H9 (cell line): Measurements from ENCODE around the gene TCF7L2. TPM values are rescaled to one million over a fixed set of nuclear protein-coding genes. Genes with fewer than 3 reads are reported as not detected.

ENCODE experiments used
- DNase-seq: peaks from one replicate; pipeline ENCODE4 v3.0.0-alpha.2; 2017
- H2AFZ ChIP-seq: one replicate; pipeline ENCODE4 v1.6.1; 2013; ENCODE audit warnings: mild to moderate bottlenecking, low read length, control low read depth, moderate library complexity
- H2AK5ac ChIP-seq: 2 replicates; pipeline ENCODE4 v1.6.1; 2013; ENCODE audit warnings: low read length, control low read depth, mixed read lengths; ENCODE audit not compliant: insufficient read length
- H2BK120ac ChIP-seq: one replicate; pipeline ENCODE4 v1.6.1; 2013; ENCODE audit warnings: low read depth, mild to moderate bottlenecking, low read length, control low read depth, inconsistent platforms; ENCODE audit not compliant: poor library complexity, severe bottlenecking
- H2BK12ac ChIP-seq: 2 replicates; pipeline ENCODE4 v1.6.1; 2013; ENCODE audit warnings: low read length, control low read depth, mixed read lengths, low read depth; ENCODE audit not compliant: insufficient read length
- H2BK15ac ChIP-seq: 2 replicates; pipeline ENCODE4 v1.6.1; 2013; ENCODE audit warnings: low read depth, low read length, control low read depth
- H2BK20ac ChIP-seq: one replicate; pipeline ENCODE4 v1.6.1; 2013; ENCODE audit warnings: low read depth, mild to moderate bottlenecking, low read length, control low read depth, inconsistent platforms; ENCODE audit not compliant: poor library complexity, severe bottlenecking
- H2BK5ac ChIP-seq: 2 replicates; pipeline ENCODE4 v1.6.1; 2013; ENCODE audit warnings: low read length, control low read depth, mixed read lengths; ENCODE audit not compliant: insufficient read length
- H3K14ac ChIP-seq: 2 replicates; pipeline ENCODE4 v1.6.1; 2013; ENCODE audit warnings: low read length, control low read depth; ENCODE audit not compliant: insufficient read depth
- H3K18ac ChIP-seq: 2 replicates; pipeline ENCODE4 v1.6.1; 2013; ENCODE audit warnings: low read depth, mild to moderate bottlenecking, mixed read lengths, low read length, control low read depth; ENCODE audit not compliant: insufficient read length
- H3K23ac ChIP-seq: 2 replicates; pipeline ENCODE4 v1.6.1; 2013; ENCODE audit warnings: low read length, control low read depth, mixed read lengths, low read depth; ENCODE audit not compliant: insufficient read length
- H3K23me2 ChIP-seq: 2 replicates; pipeline ENCODE4 v1.6.1; 2013; ENCODE audit warnings: low read depth, mild to moderate bottlenecking, mixed read lengths, low read length, control low read depth; ENCODE audit not compliant: insufficient read length, poor library complexity, severe bottlenecking
- H3K27ac ChIP-seq: 2 replicates; pipeline ENCODE4 v1.5.1; 2013; ENCODE audit warnings: low read length, control low read depth, mixed read lengths, low read depth; ENCODE audit not compliant: insufficient read length
- H3K27me3 ChIP-seq: 2 replicates; pipeline ENCODE4 v1.6.1; 2013; ENCODE audit warnings: low read length, control low read depth, inconsistent platforms; ENCODE audit not compliant: insufficient read depth
- H3K4ac ChIP-seq: 2 replicates; pipeline ENCODE4 v1.6.1; 2013; ENCODE audit warnings: low read depth, mild to moderate bottlenecking, control low read depth, inconsistent platforms, low read length, moderate library complexity
- H3K4me1 ChIP-seq: 2 replicates; pipeline ENCODE4 v1.6.1; 2013; ENCODE audit warnings: low read length, control low read depth, inconsistent platforms; ENCODE audit not compliant: insufficient read depth
- H3K4me2 ChIP-seq: 2 replicates; pipeline ENCODE4 v1.6.1; 2013; ENCODE audit warnings: low read length, control low read depth, mixed read lengths; ENCODE audit not compliant: insufficient read length, insufficient read depth
- H3K56ac ChIP-seq: 2 replicates; pipeline ENCODE4 v1.6.1; 2013; ENCODE audit warnings: low read depth, mild to moderate bottlenecking, mixed read lengths, low read length, control low read depth; ENCODE audit not compliant: insufficient read length
- H3K79me1 ChIP-seq: 2 replicates; pipeline ENCODE4 v1.6.1; 2013; ENCODE audit warnings: low read depth, mild to moderate bottlenecking, moderate library complexity, low read length, control low read depth, inconsistent platforms; ENCODE audit not compliant: insufficient read depth, poor library complexity, severe bottlenecking
- H3K79me2 ChIP-seq: 2 replicates; pipeline ENCODE4 v1.6.1; 2013; ENCODE audit warnings: low read length, control low read depth, inconsistent platforms; ENCODE audit not compliant: insufficient read depth
- H3K9ac ChIP-seq: 2 replicates; pipeline ENCODE4 v1.6.1; 2013; ENCODE audit warnings: low read length, control low read depth, mixed read lengths; ENCODE audit not compliant: insufficient read length; ENCODE audit errors: extremely low read depth
- H3K9me3 ChIP-seq: one replicate; pipeline ENCODE4 v1.6.1; 2013; ENCODE audit warnings: low read depth, low read length, inconsistent platforms; ENCODE audit not compliant: control insufficient read depth
- H3T11ph ChIP-seq: one replicate; pipeline ENCODE4 v1.6.1; 2013; ENCODE audit warnings: mild to moderate bottlenecking, low read length, control low read depth, inconsistent platforms
- H4K20me1 ChIP-seq: one replicate; pipeline ENCODE4 v1.6.1; 2013; ENCODE audit not compliant: control insufficient read depth, insufficient read length, insufficient read depth
- H4K5ac ChIP-seq: 2 replicates; pipeline ENCODE4 v1.6.1; 2013; ENCODE audit warnings: low read depth, mild to moderate bottlenecking, mixed read lengths, low read length, control low read depth; ENCODE audit not compliant: insufficient read length
- H4K8ac ChIP-seq: replicated peaks from 2 replicates; pipeline ENCODE4 v1.6.1; 2013; ENCODE audit warnings: low read length, control low read depth, mixed read lengths, low read depth; ENCODE audit not compliant: insufficient read length
- H4K91ac ChIP-seq: 2 replicates; pipeline ENCODE4 v1.6.1; 2013; ENCODE audit warnings: low read depth, mild to moderate bottlenecking, moderate library complexity, mixed read lengths, low read length, control low read depth; ENCODE audit not compliant: insufficient read length
- H3K27ac Mint-ChIP-seq, 3 experiments: 2 replicates in 2 of 3; 3 replicates in 1 of 3; pipeline ENCODE4 v1.8.0; 2020 to 2021; ENCODE audit warnings: mixed read lengths in 3 of 3, mild to moderate bottlenecking in 1 of 3, moderate library complexity in 1 of 3
- H3K27me3 Mint-ChIP-seq: 2 replicates; pipeline ENCODE4 v1.8.0; 2021; ENCODE audit warnings: low read depth, mild to moderate bottlenecking, moderate library complexity, mixed read lengths
- H3K36me3 Mint-ChIP-seq, 3 experiments: 2 replicates in 2 of 3; 3 replicates in 1 of 3; pipeline ENCODE4 v1.8.0; 2020 to 2021; ENCODE audit warnings: low read depth in 3 of 3, mixed read lengths in 3 of 3; ENCODE audit not compliant: insufficient read depth in 1 of 3
- H3K4me1 Mint-ChIP-seq, 2 experiments: 2 replicates each; pipeline ENCODE4 v1.8.0; 2020; ENCODE audit warnings: mixed read lengths in 2 of 2
- H3K4me3 Mint-ChIP-seq, 2 experiments: 2 replicates in 1 of 2; 3 replicates in 1 of 2; pipeline ENCODE4 v1.8.0; 2020 to 2021; ENCODE audit warnings: mild to moderate bottlenecking in 2 of 2, mixed read lengths in 2 of 2, moderate library complexity in 1 of 2
- H3K9me3 Mint-ChIP-seq, 2 experiments: 2 replicates in 1 of 2; 3 replicates in 1 of 2; pipeline ENCODE4 v1.8.0; 2020; ENCODE audit warnings: mild to moderate bottlenecking in 2 of 2, mixed read lengths in 2 of 2, moderate library complexity in 1 of 2
- CTCF ChIP-seq: fragments of 200-600 bp; sonication (generic); conservative IDR thresholded peaks from 3 replicates; pipeline ENCODE4 v1.8.0; 2021; ENCODE audit warnings: antibody characterized with exemption, mild to moderate bottlenecking
- WGBS: extraction: QIAGEN DNeasy Blood & Tissue Kit; methylation state at CpG from one replicate; pipeline ENCODE4 v1.1.7; 2013; ENCODE audit warnings: missing lambda C conversion rate, low lambda C conversion rate, mixed read lengths; ENCODE audit not compliant: insufficient read length; ENCODE audit errors: extremely low coverage; 5-methylcytosine and 5-hydroxymethylcytosine counted together
- total RNA-seq: library from RNA; stranded (reverse); gene quantifications from 2 replicates; pipeline ENCODE4 v1.2.1, GENCODE V29; 2021

The TCF7L2 gene
- total RNA-seq, 1 experiment from 2014 or later = 71.1 TPM

- no peaks in the 10 kb centered on the region for H3K9me3 Mint-ChIP-seq
- Histone ChIP-seq H3K27me3 (no peaks in the 10 kb centered on the region), H4K5ac (no peak overlapping the region), H3K14ac (no peak overlapping the region; the same call in 1 of the 2 replicates), H3K23ac (no peak overlapping the region), H3K79me2 (peaks cover 57% of the 10 kb centered on the region; the same call in 1 of the 2 replicates), H3K9ac (no peak overlapping the region), H2BK5ac (no peak overlapping the region), H4K20me1 (no peaks in the 10 kb centered on the region), H2AK5ac (no peak overlapping the region), H3K56ac (no peak overlapping the region), H4K8ac (no peak overlapping the region), H3K79me1 (peaks cover 24% of the 10 kb centered on the region), H3K4me2 (no peak overlapping the region), H2BK12ac (no peak overlapping the region), H4K91ac (no peak overlapping the region), H2AFZ (no peak overlapping the region), H2BK120ac (no peak overlapping the region), H2BK15ac (no peak overlapping the region), H3K9me3 (no peaks in the 10 kb centered on the region), H3K4me1 (peaks cover 12% of the 10 kb centered on the region; the same call in 1 of the 2 replicates), H2BK20ac (no peak overlapping the region), H3K23me2 (no peaks in the 10 kb centered on the region), H3K27ac (no peak overlapping the region), H3K4ac (no peak overlapping the region), H3T11ph (no peak overlapping the region), H3K18ac (no peak overlapping the region)
- H3K36me3 Mint-ChIP-seq = peaks cover 0 to 30% (median 16%) of the 10 kb centered on the region in 3 experiments; a peak in 6 of 7 replicates
- no peak overlapping the region for H3K4me3 Mint-ChIP-seq
- H3K27me3 Mint-ChIP-seq = no peaks in the 10 kb centered on the region
- TF ChIP-seq CTCF = no peak
- H3K27ac Mint-ChIP-seq = peak overlapping the region in 1 of 3 experiments; percentile 69; a peak in 1 of 7 replicates
- DNase-seq = no peak
- WGBS = no CpG with 5 or more reads among the region's 2 CpGs
- H3K4me1 Mint-ChIP-seq = peaks cover 58 to 68% of the 10 kb centered on the region in 2 experiments
Observed at GRCh38 chr10:113020475-113020753, 70.4 kb downstream of the TCF7L2 start.
